Brain microvascular endothelial cell (primary cell): ENCODE data around the gene TEKT2.

ENCODE experiments used
- DNase-seq: peaks from one replicate; pipeline ENCODE4 v3.0.0-alpha.2; 2020
- H3K27ac ChIP-seq: fragments of 250-450 bp; sonication (Bioruptor Pico); 2 replicates; pipeline ENCODE4 v1.5.1; 2020; ENCODE audit warnings: mild to moderate bottlenecking, moderate library complexity
- H3K27me3 ChIP-seq: fragments of 250-450 bp; sonication (Bioruptor Pico); replicated peaks from 2 replicates; pipeline ENCODE4 v1.5.1; 2020; ENCODE audit warnings: mild to moderate bottlenecking
- H3K36me3 ChIP-seq: fragments of 250-450 bp; sonication (Bioruptor Pico); replicated peaks from 2 replicates; pipeline ENCODE4 v1.5.1; 2020; ENCODE audit warnings: mild to moderate bottlenecking
- H3K4me3 ChIP-seq: 2 replicates; pipeline ENCODE4 v1.5.1; 2011; ENCODE audit warnings: low read depth, mild to moderate bottlenecking, control low read depth, low read length, moderate library complexity
- CTCF ChIP-seq: IDR thresholded peaks from 2 replicates; pipeline ENCODE4 v1.5.1; 2011; ENCODE audit warnings: low read depth, mild to moderate bottlenecking, moderate library complexity, low read length, control low read depth, inconsistent platforms; ENCODE audit errors: missing control alignments
- in situ Hi-C: cut with HindIII; loops from 2 replicates; pipeline ENCODE4 v1.10.0; 2017; ENCODE audit warnings: low sequenced_read_pairs, low pct_ligation_motif_present

The TEKT2 gene

GRCh38 chr1:36053978-36054377 lies 29.9 kb upstream of the TEKT2 start:
- Histone ChIP-seq H3K4me3 (no peak overlapping the region), H3K27me3 (no peaks in the 10 kb centered on the region), H3K27ac (no peak overlapping the region), H3K36me3 (peaks cover 5% of the 10 kb centered on the region)
- TF ChIP-seq CTCF = no peak
- in situ Hi-C loops = no loop called here
- DNase-seq = no peak

- no peak for DNase-seq
- peaks cover 4% of the 10 kb centered on the region for H3K36me3 ChIP-seq
- H3K27ac ChIP-seq = no peak overlapping the region
- no peak overlapping the region for H3K4me3 ChIP-seq
- in situ Hi-C loops = no loop called here
- H3K27me3 ChIP-seq = no peaks in the 10 kb centered on the region
- no peak for TF ChIP-seq CTCF
These were observed 28.2 kb upstream of the TEKT2 start for GRCh38 chr1:36055706-36056105.

- no peaks in the 10 kb centered on the region for H3K36me3 ChIP-seq
- in situ Hi-C loops = no loop called here
- DNase-seq = no peak
These were observed 21.6 kb upstream of the TEKT2 start for GRCh38 chr1:36062315-36062714.

GRCh38 chr1:36067871-36068270 lies 16.0 kb upstream of the TEKT2 start:
- Histone ChIP-seq H3K4me3 (no peak overlapping the region), H3K36me3 (no peaks in the 10 kb centered on the region), H3K27ac (no peak overlapping the region), H3K27me3 (no peaks in the 10 kb centered on the region)
- no peak for TF ChIP-seq CTCF
- DNase-seq = no peak
- in situ Hi-C loops = no loop called here

More at GRCh38 chr1:36062315-36062714, 21.6 kb upstream of the TEKT2 start:
- no peak for TF ChIP-seq CTCF
- Histone ChIP-seq H3K27ac (no peak overlapping the region), H3K27me3 (no peaks in the 10 kb centered on the region), H3K4me3 (no peak overlapping the region)

- H3K36me3 ChIP-seq = no peaks in the 10 kb centered on the region
- H3K4me3 ChIP-seq = no peak overlapping the region
- no peak overlapping the region for H3K27ac ChIP-seq
- no peak for DNase-seq
- in situ Hi-C loops = no loop called here
- no peak for TF ChIP-seq CTCF
- H3K27me3 ChIP-seq = no peaks in the 10 kb centered on the region
These were observed 15.0 kb upstream of the TEKT2 start for GRCh38 chr1:36068866-36069265.

GRCh38 chr1:36070349-36070748 lies 13.5 kb upstream of the TEKT2 start:
- DNase-seq = no peak
- Histone ChIP-seq H3K27me3 (no peaks in the 10 kb centered on the region), H3K36me3 (no peaks in the 10 kb centered on the region), H3K27ac (no peak overlapping the region), H3K4me3 (no peak overlapping the region)
- no peak for TF ChIP-seq CTCF
- in situ Hi-C loops = no loop called here
